Activated CD8-positive, alpha-beta memory T cell treated with anti-CD3 and anti-CD28 coated beads for 1 hour (primary cell): ENCODE measurements around the gene CHCHD5.

ENCODE experiments used
- DNase-seq, 2 donors: peaks; one replicate each; pipeline ENCODE4 v3.0.0-alpha.2; 2020; ENCODE audit warnings: low read depth in 1 of 2; ENCODE audit errors: extremely low read depth in 1 of 2

Gene CHCHD5

GRCh38 chr2:112623913-112624777 lies 39.7 kb downstream of the CHCHD5 start:
- peak; percentile 55 to 66 for DNase-seq

GRCh38 chr2:112625474-112626114 lies 41.2 kb downstream of the CHCHD5 start:
- DNase-seq: no peak

GRCh38 chr2:112626604-112627059 lies 42.2 kb downstream of the CHCHD5 start:
- peak in 1 of 2 donors; percentile 38 for DNase-seq

GRCh38 chr2:112627060-112628040 lies 42.9 kb downstream of the CHCHD5 start:
- no peak for DNase-seq

GRCh38 chr2:112629224-112629623 lies 44.8 kb downstream of the CHCHD5 start:
- no peak for DNase-seq

- DNase-seq: no peak
Measured at GRCh38 chr2:112629823-112630222, 45.4 kb downstream of the CHCHD5 start.

- DNase-seq: no peak
Measured at GRCh38 chr2:112630268-112630667, 45.9 kb downstream of the CHCHD5 start.

- DNase-seq: no peak
Measured at GRCh38 chr2:112633708-112634107, 49.3 kb downstream of the CHCHD5 start.

- no peak for DNase-seq
Measured at GRCh38 chr2:112634153-112634873, 49.9 kb downstream of the CHCHD5 start.

GRCh38 chr2:112634874-112635157 lies 50.4 kb downstream of the CHCHD5 start:
- no peak for DNase-seq

GRCh38 chr2:112636605-112637288 lies 52.3 kb downstream of the CHCHD5 start:
- no peak for DNase-seq

GRCh38 chr2:112637289-112637660 lies 52.9 kb downstream of the CHCHD5 start:
- DNase-seq: no peak
